PC-9 (cell line): Measurements from ENCODE around the gene GUCA1A.
"Not testable (repeated sequence)": the region's sequence is repeated elsewhere in the genome, so short reads cannot be mapped to it uniquely, and the experiment has no call there.

Experiments
- CTCF ChIP-seq: fragments of 200-600 bp; sonication (generic); conservative IDR thresholded peaks from 2 replicates; pipeline ENCODE4 v1.6.1; 2017; ENCODE audit warnings: mixed run types, antibody characterized with exemption, mild to moderate bottlenecking, moderate library complexity
- EZH2 ChIP-seq: fragments of 200-600 bp; sonication (generic); IDR thresholded peaks from 2 replicates; pipeline ENCODE4 v1.8.0; 2017; ENCODE audit warnings: antibody characterized with exemption, low read depth

DNA sequence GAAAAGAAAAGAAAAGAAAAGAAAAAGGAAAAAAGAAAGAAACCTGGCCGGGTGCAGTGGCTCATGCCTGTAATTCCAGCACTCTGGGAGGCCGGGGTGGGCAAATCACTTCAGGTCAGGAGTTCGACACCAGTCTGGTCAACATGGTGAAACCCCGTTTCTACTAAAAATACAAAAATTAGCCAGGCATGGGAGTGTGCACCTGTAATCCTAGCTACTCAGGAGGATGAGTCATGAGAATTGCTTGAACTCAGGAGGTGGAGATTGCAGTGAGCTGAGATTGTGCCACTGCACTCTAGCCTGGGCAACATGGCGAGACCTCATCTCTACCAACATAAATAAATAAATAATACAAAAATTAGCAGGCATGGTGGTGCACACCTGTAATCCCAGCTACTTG, 19.2 kb downstream of the GUCA1A start:
- not testable (repeated sequence) for TF ChIP-seq CTCF, EZH2
